HG03432 (cell line): ENCODE data around the gene MMP10.

Experiments
- ATAC-seq: cut with Tn5 transposase; IDR thresholded peaks from one replicate; pipeline ENCODE4 v1.9.1; 2021; ENCODE audit warnings: mild to moderate bottlenecking, moderate library complexity; ENCODE audit not compliant: unreplicated experiment

The MMP10 gene

GRCh38 chr11:102780491-102780918 lies at the start of gene MMP10:
Gene MMP10, minus strand, starts transcription at chr11:102780628. Its CDS starts 37 bp downstream, at chr11:102780591.
- no peak for ATAC-seq

DNA sequence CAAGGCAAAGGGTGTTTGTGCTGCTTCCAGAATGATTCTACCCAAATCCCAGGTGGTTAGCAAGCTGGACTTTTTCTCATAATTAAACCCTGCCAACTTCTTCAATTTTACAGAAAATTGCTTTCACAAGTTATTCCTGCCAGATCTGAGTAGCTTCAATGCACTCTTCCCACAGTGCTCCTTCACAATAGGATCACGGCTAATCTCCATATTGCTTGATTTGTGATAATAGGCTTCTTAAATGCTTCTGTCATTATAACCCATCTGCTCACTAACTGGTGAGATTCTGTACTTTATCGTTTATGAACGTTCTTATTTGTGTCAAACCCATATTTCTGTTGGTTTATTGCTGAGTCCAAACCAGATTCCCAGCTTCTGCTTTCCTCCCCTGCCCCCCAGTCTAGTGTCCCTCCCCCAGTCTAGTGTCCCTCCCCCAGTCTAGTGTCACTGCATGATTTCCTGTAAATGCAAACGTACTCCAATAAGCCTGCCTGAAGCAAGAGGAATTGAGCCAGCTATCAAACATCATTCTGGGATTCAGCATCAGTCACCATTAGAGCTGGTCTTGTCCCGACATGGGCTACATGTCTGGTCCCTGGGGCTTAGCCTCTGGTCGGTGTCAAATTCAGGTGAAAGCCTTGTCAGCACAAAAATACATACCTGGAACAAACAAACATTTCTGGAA lies 49.0 kb upstream of the MMP10 start:
- ATAC-seq = no peak

- ATAC-seq = no peak
Measured at GRCh38 chr11:102824556-102824955, 44.1 kb upstream of the MMP10 start.

- ATAC-seq = no peak
Measured at GRCh38 chr11:102819491-102819890, 39.1 kb upstream of the MMP10 start.

DNA sequence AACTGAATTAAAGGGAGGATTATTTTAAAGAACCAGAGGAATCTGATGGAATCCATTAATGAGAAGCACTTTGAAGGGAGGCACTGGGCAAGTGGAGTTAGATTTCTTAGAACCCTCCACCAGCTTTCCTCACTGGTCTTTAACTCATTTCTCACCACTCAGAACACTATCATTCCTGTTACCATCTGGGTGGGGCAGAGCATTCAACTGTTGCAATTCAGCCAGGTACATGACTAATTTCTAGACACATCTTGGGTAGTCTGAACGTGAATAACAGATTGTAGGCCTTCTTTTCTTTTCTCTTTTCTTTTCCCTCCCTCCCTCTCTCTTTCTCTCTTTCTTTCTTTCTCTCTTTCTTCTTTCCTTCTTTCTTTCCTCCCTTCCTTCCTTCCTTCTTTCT lies 33.1 kb upstream of the MMP10 start:
- ATAC-seq = no peak

- no peak for ATAC-seq
Measured at GRCh38 chr11:102812188-102812587, 31.8 kb upstream of the MMP10 start.

GRCh38 chr11:102810950-102811660 lies 30.7 kb upstream of the MMP10 start:
- no peak for ATAC-seq

DNA sequence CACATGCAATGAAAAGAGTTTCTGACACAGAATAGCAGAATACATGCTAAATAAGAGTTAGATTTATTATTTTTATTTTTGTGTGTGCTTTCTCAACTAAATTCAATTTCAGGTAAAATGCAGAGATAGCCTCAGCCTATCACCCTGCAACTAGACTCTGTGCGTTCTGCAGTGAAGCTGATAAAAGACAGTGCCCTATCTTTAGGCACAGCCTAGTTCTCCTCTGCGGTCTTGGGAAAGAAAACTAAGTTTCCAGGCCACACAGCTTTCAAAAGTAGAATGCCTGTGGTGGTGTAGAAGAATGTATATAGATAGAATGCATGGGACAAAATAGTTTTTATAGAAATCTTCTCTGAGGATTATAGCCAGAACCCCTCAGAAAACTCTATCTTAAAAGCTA lies 29.5 kb upstream of the MMP10 start:
- no peak for ATAC-seq

GRCh38 chr11:102807921-102808320 lies 27.5 kb upstream of the MMP10 start:
- peak; percentile 59 for ATAC-seq

GRCh38 chr11:102806296-102806695 lies 25.9 kb upstream of the MMP10 start:
- no peak for ATAC-seq

DNA sequence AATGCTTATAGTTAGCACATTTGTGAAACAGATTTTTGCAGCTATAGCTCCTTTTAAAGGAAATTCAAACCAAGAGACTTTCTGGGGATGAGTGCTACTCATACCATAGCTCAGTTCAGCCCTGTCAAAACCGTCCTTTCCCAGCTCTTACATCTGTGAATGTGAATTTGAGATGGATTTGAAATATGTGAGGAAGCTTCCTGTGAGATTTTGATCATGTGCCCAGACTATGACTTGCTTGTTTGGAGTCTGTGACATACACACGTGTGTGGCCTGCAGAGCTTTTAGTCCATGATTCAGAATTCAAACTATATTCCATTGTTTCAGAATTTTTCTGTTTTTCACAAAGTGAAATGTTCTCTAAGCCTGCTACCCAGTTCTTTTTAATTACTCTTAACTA lies 21.9 kb upstream of the MMP10 start:
- ATAC-seq = no peak

- no peak for ATAC-seq
Measured at GRCh38 chr11:102800767-102801166, 20.3 kb upstream of the MMP10 start.

DNA sequence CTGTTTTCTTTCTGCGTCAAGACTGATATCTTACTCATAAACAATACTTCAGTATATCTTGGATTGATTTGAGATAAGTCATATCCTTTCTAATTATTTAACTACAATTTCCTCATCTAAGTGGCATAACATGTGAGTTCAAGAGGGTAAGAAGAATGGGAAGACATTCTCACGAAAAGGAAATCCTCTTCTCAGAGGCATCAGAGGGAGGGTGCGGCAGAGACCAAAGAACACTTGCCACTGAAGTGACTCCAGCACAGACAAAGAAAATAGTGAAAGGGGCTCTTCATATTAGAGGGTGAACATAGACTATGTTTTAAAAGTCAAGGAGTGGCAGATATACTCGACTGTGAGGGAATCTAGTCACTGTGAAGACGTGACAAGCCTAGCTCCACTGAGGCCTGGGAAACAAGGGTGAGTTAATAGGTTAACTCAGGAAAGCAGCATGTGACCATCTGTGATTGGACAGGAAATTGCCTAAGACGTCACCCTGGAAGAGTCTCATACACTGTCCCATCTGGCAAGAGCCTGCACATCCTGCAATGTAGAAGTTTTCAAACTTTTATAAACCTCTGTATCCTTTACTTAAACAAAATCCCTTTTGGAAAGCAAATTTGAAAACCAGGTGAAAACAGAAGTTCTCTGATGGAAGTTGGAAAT lies 19.4 kb upstream of the MMP10 start:
- ATAC-seq = no peak

- ATAC-seq = no peak
Measured at GRCh38 chr11:102798012-102798746, 17.8 kb upstream of the MMP10 start, which contains the start of gene MMP1. Gene MMP1, minus strand, starts transcription at chr11:102798160. Its CDS starts 68 bp downstream, at chr11:102798092.

GRCh38 chr11:102794382-102794781 lies 14.0 kb upstream of the MMP10 start:
- peak; percentile 98 for ATAC-seq

GRCh38 chr11:102793677-102794290 lies 13.4 kb upstream of the MMP10 start:
- ATAC-seq = no peak

DNA sequence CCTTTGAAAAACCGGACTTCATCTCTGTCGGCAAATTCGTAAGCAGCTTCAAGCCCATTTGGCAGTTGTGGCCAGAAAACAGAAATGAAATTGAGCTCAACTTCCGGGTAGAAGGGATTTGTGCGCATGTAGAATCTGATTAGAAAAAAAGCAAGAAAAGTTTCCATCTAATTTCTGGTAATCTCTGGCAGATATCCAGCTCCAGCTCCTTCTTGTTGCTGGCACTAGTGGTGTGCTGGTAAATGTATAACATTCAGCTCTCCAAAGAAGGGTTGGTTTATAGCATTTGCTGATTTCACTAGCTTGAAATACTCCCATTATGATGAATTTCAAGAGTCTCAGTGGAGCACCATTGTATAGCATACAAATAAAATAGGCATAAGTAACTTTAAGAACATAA lies 12.2 kb upstream of the MMP10 start:
- ATAC-seq = no peak

DNA sequence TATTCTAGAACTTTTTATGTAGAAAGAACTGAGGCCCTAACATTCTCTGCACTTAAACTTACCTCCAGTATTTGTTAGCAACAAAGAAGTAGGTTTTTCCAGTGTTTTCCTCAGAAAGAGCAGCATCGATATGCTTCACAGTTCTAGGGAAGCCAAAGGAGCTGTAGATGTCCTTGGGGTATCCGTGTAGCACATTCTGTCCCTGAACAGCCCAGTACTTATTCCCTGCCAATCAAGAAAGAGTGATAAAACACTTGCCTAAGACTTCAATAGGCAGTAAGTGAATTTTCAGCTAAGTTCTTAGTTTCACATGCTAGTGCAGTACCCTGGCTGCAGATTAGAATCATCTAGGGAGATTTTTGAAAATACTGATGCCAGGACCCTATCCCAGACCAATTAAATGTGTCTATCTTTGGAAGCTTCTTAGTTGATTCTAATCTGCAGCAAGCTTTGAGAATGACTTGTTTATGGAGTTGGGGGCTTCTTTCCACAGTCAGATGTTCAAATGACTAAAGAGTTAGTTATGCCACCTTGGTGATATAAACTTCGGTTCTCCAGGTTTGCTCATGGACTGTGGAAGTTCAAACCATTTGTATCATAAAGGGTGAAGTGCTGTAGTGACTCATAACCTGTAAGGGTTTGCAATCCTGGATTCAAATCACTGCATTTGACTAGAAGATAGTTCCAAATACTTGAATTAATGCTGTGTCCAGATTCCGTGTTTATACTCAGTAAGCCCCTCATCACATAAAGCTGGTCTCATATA lies 11.0 kb upstream of the MMP10 start:
- no peak for ATAC-seq

DNA sequence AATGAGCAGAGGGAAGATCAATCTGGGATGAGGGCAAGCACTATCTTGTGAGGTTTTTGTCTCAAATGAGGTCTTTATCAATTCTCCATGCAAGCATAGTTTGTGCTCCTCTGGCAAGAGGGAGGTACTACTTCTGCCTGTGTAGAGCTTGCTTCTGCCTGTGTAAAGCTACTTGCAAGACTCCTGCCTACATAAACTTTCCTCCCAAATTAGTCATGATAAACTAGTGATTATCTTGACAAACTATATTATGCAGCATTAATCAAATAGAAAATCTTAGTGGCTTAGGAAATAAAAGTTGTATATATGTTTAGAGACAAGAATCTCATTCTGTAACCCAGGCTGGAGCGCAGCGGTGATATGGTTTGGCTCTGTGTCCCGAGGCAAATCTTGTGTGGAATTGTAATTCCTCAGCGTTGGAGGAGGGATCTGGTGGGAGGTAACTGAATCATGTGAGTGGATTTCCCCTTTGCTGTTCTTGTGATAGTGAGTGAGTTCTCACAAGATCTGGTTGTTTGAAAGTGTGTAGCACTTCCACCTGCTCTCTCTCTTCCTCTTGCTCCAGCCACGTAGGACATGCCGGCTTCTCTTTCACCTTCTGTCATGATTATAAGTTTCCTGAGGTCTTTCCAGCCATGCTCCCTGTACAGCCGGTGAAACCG lies 8.0 kb upstream of the MMP10 start:
- ATAC-seq = no peak
